NCI-H2171 treated with DMSO at 0.1 percent for 48 hours (cell line): Measurements from ENCODE around the gene GP1BA.
"Not testable (repeated sequence)": the region's sequence is repeated elsewhere in the genome, so short reads cannot be mapped to it uniquely, and the experiment has no call there.

Source experiments
- DNase-seq: peaks from one replicate; lab custom pipeline; 2025; lab: John Stamatoyannopoulos, UW

GP1BA gene

GRCh38 chr17:4901648-4902344 lies 30.3 kb upstream of the GP1BA start:
- no peak for DNase-seq

DNA sequence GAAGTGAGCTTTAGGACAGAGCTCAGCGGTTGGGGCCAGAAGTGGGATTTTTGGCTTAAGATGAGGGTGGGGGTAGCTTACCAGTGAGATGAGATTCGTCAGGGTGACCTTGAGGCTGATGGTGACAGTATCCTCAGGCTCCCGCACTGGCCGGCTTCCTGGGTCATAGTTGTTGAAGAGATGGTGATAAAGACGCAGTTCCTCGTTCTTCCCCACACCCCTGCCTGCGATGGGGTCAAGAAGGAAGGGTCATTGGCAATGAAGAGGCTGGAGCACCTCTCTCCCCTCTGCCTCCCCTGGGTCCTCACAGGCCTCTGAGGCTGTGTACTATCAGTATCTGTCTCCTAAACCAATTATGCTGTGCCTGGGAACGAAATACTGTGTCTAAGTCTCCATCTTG lies 29.5 kb upstream of the GP1BA start:
- DNase-seq: no peak

- peak; percentile 84 for DNase-seq
These were observed 28.8 kb upstream of the GP1BA start, which contains the start of gene CHRNE for GRCh38 chr17:4903051-4903818. Gene CHRNE, minus strand, starts transcription at chr17:4903098. Its CDS starts 35 bp downstream, at chr17:4903063.

- not testable (repeated sequence) for DNase-seq
These were observed 25.4 kb upstream of the GP1BA start for GRCh38 chr17:4906642-4907041.

- no peak for DNase-seq
These were observed 23.8 kb upstream of the GP1BA start for GRCh38 chr17:4908301-4908700.

GRCh38 chr17:4908711-4909496 lies 23.2 kb upstream of the GP1BA start:
- peak; percentile 36 for DNase-seq

GRCh38 chr17:4913994-4914393 lies 18.1 kb upstream of the GP1BA start:
- DNase-seq: no peak

DNA sequence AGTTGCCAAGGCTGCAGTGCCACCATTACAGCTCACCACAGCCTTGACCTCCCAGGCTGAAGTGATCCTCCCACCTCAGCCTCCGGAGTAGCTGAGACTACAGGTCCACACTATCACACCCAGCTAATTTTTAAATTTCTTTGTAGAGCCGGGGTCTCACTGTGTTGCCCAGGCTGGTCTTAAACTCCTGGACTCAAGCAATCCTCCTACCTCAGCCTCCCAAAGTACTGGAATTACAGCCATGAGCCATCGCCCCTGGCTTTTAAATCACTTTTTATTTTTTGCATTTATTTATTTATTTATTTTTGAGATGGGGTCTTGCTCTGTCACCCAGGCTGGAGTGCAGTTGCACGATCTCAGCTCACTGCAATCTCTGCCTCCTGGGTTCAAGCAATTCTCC lies 17.5 kb upstream of the GP1BA start:
- not testable (repeated sequence) for DNase-seq

GRCh38 chr17:4919511-4920047 lies 12.5 kb upstream of the GP1BA start:
- DNase-seq: no peak

- DNase-seq: no peak
These were observed 11.6 kb upstream of the GP1BA start for GRCh38 chr17:4920351-4921048.

DNA sequence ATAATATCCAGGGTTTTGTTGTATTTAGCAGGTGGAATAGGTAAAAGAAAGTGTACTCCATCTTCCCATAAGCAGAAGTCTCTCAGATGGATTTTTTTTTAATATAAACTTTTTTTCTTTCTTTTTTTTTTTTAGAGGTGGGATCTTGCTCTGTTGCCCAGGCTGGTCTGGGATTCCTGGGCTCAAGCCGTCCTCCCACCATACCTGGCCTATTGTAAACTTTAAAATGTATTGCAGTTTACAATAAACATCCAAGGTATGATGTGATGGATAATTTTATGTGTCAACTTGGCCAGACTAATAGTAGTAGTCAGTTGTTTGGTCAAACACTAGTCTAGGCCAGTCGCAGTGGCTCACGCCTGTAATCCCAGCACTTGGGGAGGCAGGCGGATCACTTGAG lies 10.8 kb upstream of the GP1BA start:
- DNase-seq: no peak

GRCh38 chr17:4926577-4927335 lies 5.3 kb upstream of the GP1BA start:
- not testable (repeated sequence) for DNase-seq

DNA sequence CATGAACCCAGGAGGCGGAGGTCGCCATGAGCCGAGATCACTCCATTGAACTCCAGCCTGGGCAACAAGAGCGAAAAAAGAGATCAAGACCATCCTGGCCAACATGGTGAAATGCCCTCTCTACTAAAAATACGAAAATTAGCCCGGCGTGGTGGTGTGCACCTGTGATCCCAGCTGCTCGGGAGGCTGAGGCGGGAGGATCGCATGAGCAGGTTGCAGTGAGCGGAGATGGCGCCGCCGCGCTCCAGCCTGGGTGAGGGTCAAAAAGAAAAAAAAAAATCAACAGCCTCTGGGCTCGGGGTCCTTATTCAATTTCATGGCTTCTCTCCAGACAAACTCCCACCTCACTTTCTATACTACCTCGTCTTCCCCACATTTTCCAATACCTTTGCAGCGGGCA lies 3.2 kb upstream of the GP1BA start:
- no peak for DNase-seq

DNA sequence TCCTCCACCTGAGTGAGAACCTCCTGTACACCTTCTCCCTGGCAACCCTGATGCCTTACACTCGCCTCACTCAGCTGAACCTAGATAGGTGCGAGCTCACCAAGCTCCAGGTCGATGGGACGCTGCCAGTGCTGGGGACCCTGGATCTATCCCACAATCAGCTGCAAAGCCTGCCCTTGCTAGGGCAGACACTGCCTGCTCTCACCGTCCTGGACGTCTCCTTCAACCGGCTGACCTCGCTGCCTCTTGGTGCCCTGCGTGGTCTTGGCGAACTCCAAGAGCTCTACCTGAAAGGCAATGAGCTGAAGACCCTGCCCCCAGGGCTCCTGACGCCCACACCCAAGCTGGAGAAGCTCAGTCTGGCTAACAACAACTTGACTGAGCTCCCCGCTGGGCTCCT lies 679 bp downstream of the GP1BA start:
- DNase-seq: no peak

DNA sequence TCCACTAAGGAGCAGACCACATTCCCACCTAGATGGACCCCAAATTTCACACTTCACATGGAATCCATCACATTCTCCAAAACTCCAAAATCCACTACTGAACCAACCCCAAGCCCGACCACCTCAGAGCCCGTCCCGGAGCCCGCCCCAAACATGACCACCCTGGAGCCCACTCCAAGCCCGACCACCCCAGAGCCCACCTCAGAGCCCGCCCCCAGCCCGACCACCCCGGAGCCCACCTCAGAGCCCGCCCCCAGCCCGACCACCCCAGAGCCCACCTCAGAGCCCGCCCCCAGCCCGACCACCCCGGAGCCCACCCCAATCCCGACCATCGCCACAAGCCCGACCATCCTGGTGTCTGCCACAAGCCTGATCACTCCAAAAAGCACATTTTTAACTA lies 1.6 kb downstream of the GP1BA start:
- DNase-seq: no peak

DNA sequence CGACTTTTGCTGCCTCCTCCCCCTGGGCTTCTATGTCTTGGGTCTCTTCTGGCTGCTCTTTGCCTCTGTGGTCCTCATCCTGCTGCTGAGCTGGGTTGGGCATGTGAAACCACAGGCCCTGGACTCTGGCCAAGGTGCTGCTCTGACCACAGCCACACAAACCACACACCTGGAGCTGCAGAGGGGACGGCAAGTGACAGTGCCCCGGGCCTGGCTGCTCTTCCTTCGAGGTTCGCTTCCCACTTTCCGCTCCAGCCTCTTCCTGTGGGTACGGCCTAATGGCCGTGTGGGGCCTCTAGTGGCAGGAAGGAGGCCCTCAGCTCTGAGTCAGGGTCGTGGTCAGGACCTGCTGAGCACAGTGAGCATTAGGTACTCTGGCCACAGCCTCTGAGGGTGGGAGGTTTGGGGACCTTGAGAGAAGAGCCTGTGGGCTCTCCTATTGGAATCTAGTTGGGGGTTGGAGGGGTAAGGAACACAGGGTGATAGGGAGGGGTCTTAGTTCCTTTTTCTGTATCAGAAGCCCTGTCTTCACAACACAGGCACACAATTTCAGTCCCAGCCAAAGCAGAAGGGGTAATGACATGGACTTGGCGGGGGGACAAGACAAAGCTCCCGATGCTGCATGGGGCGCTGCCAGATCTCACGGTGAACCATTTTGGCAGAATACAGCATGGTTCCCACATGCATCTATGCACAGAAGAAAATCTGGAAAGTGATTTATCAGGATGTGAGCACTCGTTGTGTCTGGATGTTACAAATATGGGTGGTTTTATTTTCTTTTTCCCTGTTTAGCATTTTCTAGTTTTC lies 2.3 kb downstream of the GP1BA start:
- no peak for DNase-seq

- no peak for DNase-seq
These were observed 3.6 kb downstream of the GP1BA start for GRCh38 chr17:4935650-4936049.

DNA sequence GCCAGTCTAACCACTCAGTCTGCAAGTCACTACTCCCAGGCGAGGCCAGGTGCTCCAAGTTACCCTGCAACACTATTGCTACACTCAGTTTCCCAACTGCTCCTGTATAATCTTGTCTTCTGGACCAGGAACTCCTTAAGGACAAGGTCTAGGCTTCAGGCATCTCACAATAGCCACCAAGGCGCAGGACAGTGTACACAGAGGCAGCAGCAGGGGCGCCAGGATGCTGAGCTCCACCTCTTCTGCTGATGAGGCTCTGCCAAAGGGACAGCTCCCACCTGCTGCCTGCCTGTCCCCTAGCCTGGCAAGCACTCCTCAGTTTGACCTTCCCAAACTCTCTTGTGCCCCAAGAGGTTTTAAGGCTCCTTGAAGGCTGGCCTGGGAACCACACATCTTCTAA lies 4.4 kb downstream of the GP1BA start:
- DNase-seq: no peak

DNA sequence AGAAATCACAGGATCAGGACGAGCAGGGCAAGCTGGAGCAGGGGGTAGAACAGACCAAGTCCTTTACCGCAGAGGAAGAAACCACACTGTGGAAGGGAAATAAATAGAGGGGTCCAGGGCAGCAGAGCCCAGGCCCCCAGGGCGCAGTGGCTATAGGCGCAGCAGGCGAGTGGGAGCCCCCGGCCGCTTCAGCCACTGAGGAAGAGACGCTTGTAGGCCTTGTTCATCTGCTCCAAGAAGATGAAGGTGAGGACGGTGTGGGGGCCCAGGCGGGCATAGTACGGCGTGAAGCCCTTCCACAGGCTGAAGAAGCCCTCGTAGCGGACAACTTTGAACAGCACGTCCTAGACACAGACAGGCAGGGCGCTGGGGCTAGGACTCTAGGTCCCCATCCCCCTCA lies 5.5 kb downstream of the GP1BA start:
- no peak for DNase-seq

DNA sequence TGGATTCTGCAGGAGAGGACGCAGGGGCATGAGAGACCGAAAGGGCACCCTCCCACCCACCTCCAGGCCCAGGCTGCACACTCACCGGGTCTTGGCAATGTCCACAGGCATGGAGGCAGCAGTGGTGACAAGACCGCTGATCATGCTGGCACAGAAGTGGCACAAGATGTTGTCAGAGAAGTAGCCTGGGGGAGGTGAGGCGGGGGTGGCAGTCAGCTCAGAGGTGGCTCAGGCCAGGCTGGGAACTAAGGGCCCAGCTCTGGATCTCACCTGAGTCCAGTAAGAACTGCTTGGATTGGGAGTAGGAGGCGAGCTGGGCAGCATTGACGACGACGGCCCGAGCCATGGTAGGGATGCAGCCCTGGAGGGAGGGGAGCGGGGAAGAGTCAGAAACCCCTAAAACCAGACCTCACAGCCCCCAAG lies 6.0 kb downstream of the GP1BA start:
- no peak for DNase-seq
